NB4 (cell line): ENCODE data around the gene RYR2.

Experiments used
- DNase-seq: peaks from one replicate; pipeline ENCODE4 v3.0.0; 2010; ENCODE audit warnings: low read depth
- H3K4me3 ChIP-seq: one replicate; pipeline ENCODE4 v1.5.1; 2011; ENCODE audit warnings: mild to moderate bottlenecking, low read depth, low read length, moderate library complexity
- CTCF ChIP-seq: IDR thresholded peaks from one replicate; pipeline ENCODE4 v1.5.1; 2012; ENCODE audit warnings: low read depth, low read length
- MAX ChIP-seq: IDR thresholded peaks from 2 replicates; pipeline ENCODE4 v1.6.1; 2011; ENCODE audit warnings: low read depth, low read length
- MYC ChIP-seq: IDR thresholded peaks from 2 replicates; pipeline ENCODE4 v1.6.1; 2011; ENCODE audit warnings: low read depth, low read length
- POLR2A ChIP-seq: IDR thresholded peaks from 2 replicates; pipeline ENCODE4 v1.6.1; 2011; ENCODE audit warnings: mild to moderate bottlenecking; ENCODE audit not compliant: insufficient read length; ENCODE audit errors: extremely low read depth

The RYR2 gene

GRCh38 chr1:237864338-237865244 lies 822.6 kb downstream of the RYR2 start:
- DNase-seq = peak; percentile 48
- H3K4me3 ChIP-seq = no peak overlapping the region
- TF ChIP-seq MAX (peak; percentile 96), CTCF (peak; percentile 87), POLR2A (no peak), MYC (peak; percentile 96)

- H3K4me3 ChIP-seq = no peak overlapping the region
- DNase-seq = no peak
- TF ChIP-seq POLR2A (no peak), MYC (no peak), MAX (no peak), CTCF (no peak)
Measured at GRCh38 chr1:237867380-237867888, 825.5 kb downstream of the RYR2 start.

GRCh38 chr1:237868817-237869600 lies 827.0 kb downstream of the RYR2 start:
- DNase-seq = no peak
- no peak overlapping the region for H3K4me3 ChIP-seq
- TF ChIP-seq POLR2A (no peak), CTCF (no peak), MAX (no peak), MYC (no peak)

GRCh38 chr1:237873487-237874211 lies 831.7 kb downstream of the RYR2 start:
- DNase-seq = peak; percentile 12
- H3K4me3 ChIP-seq = no peak overlapping the region
- TF ChIP-seq POLR2A = no peak
- no peak for TF ChIP-seq MYC

- no peak overlapping the region for H3K4me3 ChIP-seq
- no peak for DNase-seq
- TF ChIP-seq CTCF (no peak), MYC (no peak), POLR2A (no peak), MAX (no peak)
Measured at GRCh38 chr1:237875291-237875690, 833.3 kb downstream of the RYR2 start.
